NB4 (cell line): ENCODE data around the gene SOX1.

Source experiments
- CTCF ChIP-seq: IDR thresholded peaks from one replicate; pipeline ENCODE4 v1.5.1; 2012; ENCODE audit warnings: low read depth, low read length
- POLR2A ChIP-seq: IDR thresholded peaks from 2 replicates; pipeline ENCODE4 v1.6.1; 2011; ENCODE audit warnings: mild to moderate bottlenecking; ENCODE audit not compliant: insufficient read length; ENCODE audit errors: extremely low read depth

GRCh38 chr13:112062072-112062567 lies 4.8 kb upstream of the SOX1 start:
- TF ChIP-seq CTCF, result no peak
- no peak for TF ChIP-seq POLR2A
